HepG2 (cell line): ENCODE results near the gene HECTD4. TPM values are rescaled to one million over a fixed set of nuclear protein-coding genes. Genes with fewer than 3 reads are reported as not detected.

Experiments used
- ATAC-seq: fragments of 200-7000 bp; cut with Tn5 transposase; 3 replicates; pipeline ENCODE4 v1.9.1; 2020; ENCODE audit warnings: mild to moderate bottlenecking, moderate library complexity
- BruUV-seq: library from RNA; stranded (reverse); fragments of 400-500 nt; replicated peaks from 2 replicates; lab custom pipeline; 2021; lab: Mats Ljungman, UMichigan
- CTCF ChIA-PET: fragments of 300-600 bp; formaldehyde crosslinking; extraction: SDS; loops from one replicate; lab custom pipeline; 2021; ENCODE audit warnings: low total read pairs, inconsistent platforms, low intra/inter-chr PET ratio; lab: Yijun Ruan, JAX
- POLR2A ChIA-PET: fragments of 350-600 bp; sonication (Branson Sonifier 250); formaldehyde crosslinking; loops from one replicate; lab custom pipeline; 2020; ENCODE audit warnings: antibody characterized with exemption, inconsistent platforms; lab: Yijun Ruan, JAX
- DNase-seq: peaks from one replicate; pipeline ENCODE4 v3.0.0-alpha.2; 2015; ENCODE audit warnings: low spot score
- FAIRE-seq: peaks from 3 replicates; lab custom pipeline; 2011; peaks lifted over from hg19 to GRCh38; lab: Jason Lieb, UNC
- H2AFZ ChIP-seq: one replicate; pipeline ENCODE4 v1.6.1; 2011; ENCODE audit warnings: low read length, inconsistent platforms
- H3K27ac ChIP-seq: fragments of 300-600 bp; 3 replicates; pipeline ENCODE4 v1.8.0; 2011; ENCODE audit warnings: mixed run types, mild to moderate bottlenecking, mixed read lengths, low read length, inconsistent platforms; ENCODE audit not compliant: insufficient read depth; ENCODE audit errors: extremely low read length
- H3K27me3 ChIP-seq, 2 experiments: fragments of 200-600 bp in 1 of 2; 2 replicates in 1 of 2; 3 replicates in 1 of 2; pipeline versions ENCODE4 v1.6.0 to v1.8.0; 2011; ENCODE audit warnings: low read length in 2 of 2, mild to moderate bottlenecking in 2 of 2, moderate library complexity in 2 of 2, inconsistent platforms in 1 of 2; ENCODE audit not compliant: insufficient read depth in 2 of 2, control insufficient read depth in 1 of 2
- H3K36me3 ChIP-seq, 2 experiments: fragments of 200-600 bp in 1 of 2; replicated peaks in 1 of 2; 2 replicates in 1 of 2; 3 replicates in 1 of 2; pipeline versions ENCODE4 v1.5.1 to v1.8.0; 2011; ENCODE audit warnings: low read length in 2 of 2, inconsistent platforms in 1 of 2; ENCODE audit not compliant: insufficient read depth in 2 of 2, control insufficient read depth in 1 of 2
- H3K4me1 ChIP-seq: 2 replicates; pipeline ENCODE4 v1.5.1; 2012; ENCODE audit warnings: low read length, inconsistent platforms; ENCODE audit not compliant: insufficient read depth
- H3K4me2 ChIP-seq: 2 replicates; pipeline ENCODE4 v1.6.0; 2011; ENCODE audit warnings: low read depth, low read length, inconsistent platforms
- H3K4me3 ChIP-seq, 3 experiments: fragments of 200-600 bp in 1 of 3; sonication (generic), shearing (Covaris generic) in 1 of 3; replicated peaks in 1 of 3; 2 replicates each; pipeline ENCODE4 v1.5.1; 2011 to 2016; ENCODE audit warnings: low read length in 3 of 3, inconsistent platforms in 2 of 3, low read depth in 2 of 3, mild to moderate bottlenecking in 2 of 3, control low read depth in 1 of 3, mixed read lengths in 1 of 3; ENCODE audit not compliant: insufficient read depth in 1 of 3
- H3K79me2 ChIP-seq: one replicate; pipeline ENCODE4 v1.6.1; 2011; ENCODE audit warnings: low read length, inconsistent platforms; ENCODE audit not compliant: insufficient read depth
- H3K9ac ChIP-seq: 2 replicates; pipeline ENCODE4 v1.6.0; 2011; ENCODE audit warnings: mild to moderate bottlenecking, low read depth, low read length, inconsistent platforms; ENCODE audit not compliant: insufficient read depth
- H3K9me3 ChIP-seq: 2 replicates; pipeline ENCODE4 v1.5.1; 2012; ENCODE audit warnings: mild to moderate bottlenecking, low read length
- H4K20me1 ChIP-seq: 2 replicates; pipeline ENCODE4 v1.6.0; 2011; ENCODE audit warnings: inconsistent platforms, mild to moderate bottlenecking, low read length, moderate library complexity; ENCODE audit not compliant: insufficient read depth
- GRHL1 ChIP-seq: sonication (generic); formaldehyde crosslinking; conservative IDR thresholded peaks from 2 replicates; pipeline ENCODE4 v1.8.0; 2022; ENCODE audit warnings: missing genetic modification reagents
- HNRNPLL ChIP-seq: fragments of 200-400 bp; formaldehyde crosslinking; IDR thresholded peaks from 2 replicates; pipeline ENCODE4 v1.6.1; 2017; ENCODE audit warnings: mild to moderate bottlenecking, low read depth, low read length; ENCODE audit not compliant: poor library complexity, severe bottlenecking
- MTA1 ChIP-seq: sonication (generic); formaldehyde crosslinking; IDR thresholded peaks from 2 replicates; pipeline ENCODE4 v1.4.0; 2020; ENCODE audit warnings: missing genetic modification reagents, mild to moderate bottlenecking, borderline replicate concordance
- RCOR2 ChIP-seq: IDR thresholded peaks from 2 replicates; pipeline ENCODE4 v1.6.1; 2016; ENCODE audit warnings: missing biosample characterization, missing genetic modification reagents
- SMC3 ChIP-seq: IDR thresholded peaks from 2 replicates; pipeline ENCODE4 v1.6.1; 2011; ENCODE audit warnings: low read length, improper control_type of control experiment
- SRSF4 ChIP-seq: fragments of 200-400 bp; formaldehyde crosslinking; IDR thresholded peaks from one replicate; pipeline ENCODE4 v1.6.1; 2018; ENCODE audit warnings: mild to moderate bottlenecking, low read depth, low read length, moderate library complexity; ENCODE audit not compliant: poor library complexity, severe bottlenecking
- YEATS4 ChIP-seq: sonication (generic); formaldehyde crosslinking; IDR thresholded peaks from 2 replicates; pipeline ENCODE4 v1.4.0; 2020; ENCODE audit warnings: missing genetic modification reagents, borderline replicate concordance
- ZMYM4 ChIP-seq: sonication (generic); formaldehyde crosslinking; IDR thresholded peaks from 2 replicates; pipeline ENCODE4 v1.8.1; 2023; ENCODE audit warnings: mild to moderate bottlenecking, missing genetic modification reagents
- ZNF17 ChIP-seq: sonication (generic); formaldehyde crosslinking; IDR thresholded peaks from 2 replicates; pipeline ENCODE4 v1.5.0; 2020; ENCODE audit warnings: mild to moderate bottlenecking, missing genetic modification reagents
- ZNF343 ChIP-seq: sonication (generic); formaldehyde crosslinking; IDR thresholded peaks from 2 replicates; pipeline ENCODE4 v1.4.0; 2020; ENCODE audit warnings: mild to moderate bottlenecking, missing genetic modification reagents
- ZNF354B ChIP-seq: sonication (generic); formaldehyde crosslinking; IDR thresholded peaks from 2 replicates; pipeline ENCODE4 v1.8.0; 2022; ENCODE audit warnings: mild to moderate bottlenecking, missing genetic modification reagents
- ZNF496 ChIP-seq: sonication (generic); formaldehyde crosslinking; IDR thresholded peaks from 2 replicates; pipeline ENCODE4 v1.8.1; 2023; ENCODE audit warnings: mild to moderate bottlenecking, moderate library complexity, missing genetic modification reagents; ENCODE audit not compliant: insufficient replicate concordance
- ZNF629 ChIP-seq: sonication (generic); formaldehyde crosslinking; conservative IDR thresholded peaks from 2 replicates; pipeline ENCODE4 v1.5.0; 2020; ENCODE audit warnings: missing genetic modification reagents
- WGBS: methylation state at CpG from one replicate; pipeline ENCODE4 v1.1.6; 2017; ENCODE audit warnings: low lambda C conversion rate; 5-methylcytosine and 5-hydroxymethylcytosine counted together
- in situ Hi-C: cut with HindIII; loops from 2 replicates; pipeline ENCODE4 v1.10.0; 2017; ENCODE audit warnings: low pct_unique_long_range_greater_than_20kb; ENCODE audit not compliant: extremely low pct_ligation_motif_present
- intact Hi-C: fragments of 100-400 bp; cut with micrococcal nuclease; formaldehyde crosslinking; loops from one replicate; pipeline ENCODE4 v1.10.0; 2022; ENCODE audit not compliant: unreplicated experiment
- polyA plus RNA-seq, 8 experiments: library from polyadenylated mRNA; depleted of rRNA in 3 of 8; stranded (reverse) in 7 of 8; unstranded in 1 of 8; fragments of >200 nt; fragmentation: Illumina TruSeq in 4 of 8; extraction: Trizol in 4 of 8; gene quantifications; 2 replicates each; pipeline versions ENCODE4 v1.2.1 to v1.2.3, GENCODE V29; 2011 to 2016; ENCODE audit warnings: low read depth in 4 of 8, missing spikeins in 1 of 8, mixed read lengths in 1 of 8; ENCODE audit not compliant: insufficient read depth in 1 of 8
- total RNA-seq, 5 experiments: library from RNA; depleted of rRNA; stranded (reverse); fragments of >200 nt; fragmentation: Illumina TruSeq; extraction: Trizol; gene quantifications; 2 replicates each; pipeline ENCODE4 v1.2.3, GENCODE V29; 2016; ENCODE audit warnings: low read depth in 1 of 5
- TF ChIP-seq, protein P1 (sequence below): sonication (generic); formaldehyde crosslinking; IDR thresholded peaks from 2 replicates; pipeline ENCODE4 v1.5.0; 2020; ENCODE audit warnings: mild to moderate bottlenecking, missing genetic modification reagents, moderate library complexity

The HECTD4 gene
- total and polyA plus RNA-seq, 2 of the 13 experiments (the other 11 are each of a cell fraction or from before 2014, with no cell fraction given): 9.0 to 11.4 TPM

DNA sequence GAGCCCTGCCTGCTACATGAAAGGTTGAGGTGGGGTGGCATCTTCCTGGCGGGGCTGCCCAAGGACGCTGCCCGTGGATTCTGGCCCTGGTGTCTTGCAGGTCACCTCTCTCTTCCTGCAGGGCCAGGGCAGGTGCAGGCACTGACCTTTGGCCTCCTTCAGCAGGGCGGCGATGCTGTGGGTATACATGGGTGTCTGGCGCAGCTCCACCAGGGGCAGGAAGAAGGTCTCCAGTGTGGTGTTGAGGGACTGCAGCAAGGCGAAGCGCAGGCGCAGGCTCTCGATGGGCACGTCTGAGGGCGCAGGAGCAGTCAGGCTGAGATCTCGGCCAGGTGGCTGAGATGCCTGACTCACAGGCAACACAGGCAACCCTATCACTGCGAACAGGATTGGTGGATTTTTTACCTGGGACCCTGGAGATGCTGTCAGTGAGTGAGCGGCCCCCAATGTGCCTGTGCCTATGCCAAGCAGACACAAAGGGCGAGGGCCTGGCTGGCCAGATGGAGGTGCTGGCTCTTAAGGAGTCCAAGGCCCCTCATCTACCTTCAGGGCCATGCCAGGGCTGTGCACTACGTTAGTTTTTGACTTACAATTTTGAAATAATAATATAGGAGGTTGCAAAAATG is 211.1 kb downstream of the HECTD4 start:
- Histone ChIP-seq H3K9ac (no peak overlapping the region), H3K27ac (no peak overlapping the region), H3K79me2 (no peaks in the 10 kb centered on the region), H3K9me3 (no peaks in the 10 kb centered on the region), H3K4me2 (no peak overlapping the region), H4K20me1 (no peaks in the 10 kb centered on the region), H3K27me3 (no peaks in the 10 kb centered on the region), H3K4me1 (no peaks in the 10 kb centered on the region), H3K4me3 (no peak overlapping the region), H3K36me3 (peaks cover 0 to 15% of the 10 kb centered on the region in 2 experiments; a peak in 2 of 5 replicates), H2AFZ (no peak overlapping the region)
- intact Hi-C loops: loop anchor here (5.0 kb wide), 1 partner anchor 59 kb away; no protein-coding TSS in a partner anchor
- BruUV-seq: no TSS peak
- CTCF ChIA-PET: interaction anchor here (1.2 kb wide), 1 partner anchor 62 kb away, joined by 3 read pairs; the partner anchor contains the start of gene NAA25
- no peak for FAIRE-seq
- no peak for ATAC-seq
- no peak for TF ChIP-seq ZNF17
- TF ChIP-seq GRHL1: no peak
- no peak for TF ChIP-seq MTA1 (CRISPR knock-in tag)
- POLR2A ChIA-PET: no interaction called here
- in situ Hi-C loops: loop anchor here (5.0 kb wide), 1 partner anchor 59 kb away; no protein-coding TSS in a partner anchor
- DNase-seq: no peak
- 95% methylated on average over 10 of the region's 17 CpGs for WGBS

DNA sequence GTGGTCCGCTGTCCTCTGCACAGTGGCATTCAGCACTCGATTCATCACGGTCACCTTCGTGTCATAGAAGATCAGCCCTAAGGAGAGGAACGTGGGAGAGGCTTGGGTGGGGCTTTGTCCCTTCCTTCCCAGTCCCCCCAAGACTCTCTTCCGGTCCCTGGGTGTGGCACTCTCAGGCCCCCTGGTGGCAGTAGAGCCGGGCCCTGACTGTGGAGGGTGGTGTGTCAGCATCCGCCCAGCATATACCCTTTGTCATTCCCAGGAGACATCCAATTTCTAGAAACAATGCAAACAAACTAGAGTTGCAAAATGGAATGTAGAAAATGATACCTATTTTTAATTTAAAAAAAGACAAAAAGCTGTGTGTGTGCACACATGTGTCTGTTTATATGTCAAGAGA is 211.9 kb downstream of the HECTD4 start:
- H3K9ac ChIP-seq: no peak overlapping the region
- in situ Hi-C loops (loop anchor here (5.0 kb wide), 1 partner anchor 58 kb away; no protein-coding TSS in a partner anchor), intact Hi-C loops (loop anchor here (5.0 kb wide), 1 partner anchor 58 kb away; no protein-coding TSS in a partner anchor)
- no peak overlapping the region for H3K27ac ChIP-seq
- H3K79me2 ChIP-seq: no peaks in the 10 kb centered on the region
- ATAC-seq (peak; percentile 71), FAIRE-seq (no peak), DNase-seq (no peak)
- ChIA-PET CTCF (interaction anchor here (1.2 kb wide), 1 partner anchor 62 kb away, joined by 3 read pairs; the partner anchor contains the start of gene NAA25), POLR2A (no interaction called here)
- H3K9me3 ChIP-seq: no peaks in the 10 kb centered on the region
- H4K20me1 ChIP-seq: no peaks in the 10 kb centered on the region
- H3K4me3 ChIP-seq: no peak overlapping the region
- no peak overlapping the region for H2AFZ ChIP-seq
- no peak overlapping the region for H3K4me2 ChIP-seq
- no peaks in the 10 kb centered on the region for H3K4me1 ChIP-seq
- 82% methylated on average over 8 of the region's 8 CpGs for WGBS
- H3K27me3 ChIP-seq: no peaks in the 10 kb centered on the region
- BruUV-seq: no TSS peak
- peaks cover 0 to 10% of the 10 kb centered on the region in 2 experiments; a peak in 2 of 5 replicates for H3K36me3 ChIP-seq
- TF ChIP-seq HNRNPLL (no peak), ZNF496 (no peak), SRSF4 (no peak), SMC3 (peak; percentile 29; the same call in 1 of the 2 replicates), RCOR2 (CRISPR knock-in tag) (no peak), ZNF629 (CRISPR knock-in tag) (no peak), ZMYM4 (no peak), ZNF343 (no peak), ZNF354B (CRISPR knock-in tag) (no peak), YEATS4 (no peak)
- TF ChIP-seq, protein P1, sequence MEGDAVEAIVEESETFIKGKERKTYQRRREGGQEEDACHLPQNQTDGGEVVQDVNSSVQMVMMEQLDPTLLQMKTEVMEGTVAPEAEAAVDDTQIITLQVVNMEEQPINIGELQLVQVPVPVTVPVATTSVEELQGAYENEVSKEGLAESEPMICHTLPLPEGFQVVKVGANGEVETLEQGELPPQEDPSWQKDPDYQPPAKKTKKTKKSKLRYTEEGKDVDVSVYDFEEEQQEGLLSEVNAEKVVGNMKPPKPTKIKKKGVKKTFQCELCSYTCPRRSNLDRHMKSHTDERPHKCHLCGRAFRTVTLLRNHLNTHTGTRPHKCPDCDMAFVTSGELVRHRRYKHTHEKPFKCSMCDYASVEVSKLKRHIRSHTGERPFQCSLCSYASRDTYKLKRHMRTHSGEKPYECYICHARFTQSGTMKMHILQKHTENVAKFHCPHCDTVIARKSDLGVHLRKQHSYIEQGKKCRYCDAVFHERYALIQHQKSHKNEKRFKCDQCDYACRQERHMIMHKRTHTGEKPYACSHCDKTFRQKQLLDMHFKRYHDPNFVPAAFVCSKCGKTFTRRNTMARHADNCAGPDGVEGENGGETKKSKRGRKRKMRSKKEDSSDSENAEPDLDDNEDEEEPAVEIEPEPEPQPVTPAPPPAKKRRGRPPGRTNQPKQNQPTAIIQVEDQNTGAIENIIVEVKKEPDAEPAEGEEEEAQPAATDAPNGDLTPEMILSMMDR (CRISPR knock-in tag): peak; percentile 74
